ENCODE data around the gene ORAI1.

DNA sequence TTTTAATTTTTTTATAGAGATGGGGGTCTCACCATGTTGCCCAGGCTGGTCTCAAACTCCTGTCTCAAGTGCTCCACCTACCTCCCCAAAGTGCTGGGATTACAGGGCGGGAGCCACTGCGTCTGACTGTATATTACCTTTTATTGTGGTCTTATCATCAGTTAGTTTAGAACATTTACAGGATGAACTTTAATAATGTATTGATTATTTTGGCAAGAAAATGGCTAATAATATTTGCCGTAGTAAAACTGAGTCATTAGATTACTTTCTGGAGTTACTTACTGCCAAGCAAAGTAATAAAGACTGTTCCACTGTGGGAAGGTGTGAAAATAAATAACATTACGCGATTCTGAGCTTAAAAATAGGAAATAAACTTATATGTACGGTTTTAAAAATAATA, 23.6 kb upstream of the ORAI1 start:
- TF ChIP-seq, protein P1, sequence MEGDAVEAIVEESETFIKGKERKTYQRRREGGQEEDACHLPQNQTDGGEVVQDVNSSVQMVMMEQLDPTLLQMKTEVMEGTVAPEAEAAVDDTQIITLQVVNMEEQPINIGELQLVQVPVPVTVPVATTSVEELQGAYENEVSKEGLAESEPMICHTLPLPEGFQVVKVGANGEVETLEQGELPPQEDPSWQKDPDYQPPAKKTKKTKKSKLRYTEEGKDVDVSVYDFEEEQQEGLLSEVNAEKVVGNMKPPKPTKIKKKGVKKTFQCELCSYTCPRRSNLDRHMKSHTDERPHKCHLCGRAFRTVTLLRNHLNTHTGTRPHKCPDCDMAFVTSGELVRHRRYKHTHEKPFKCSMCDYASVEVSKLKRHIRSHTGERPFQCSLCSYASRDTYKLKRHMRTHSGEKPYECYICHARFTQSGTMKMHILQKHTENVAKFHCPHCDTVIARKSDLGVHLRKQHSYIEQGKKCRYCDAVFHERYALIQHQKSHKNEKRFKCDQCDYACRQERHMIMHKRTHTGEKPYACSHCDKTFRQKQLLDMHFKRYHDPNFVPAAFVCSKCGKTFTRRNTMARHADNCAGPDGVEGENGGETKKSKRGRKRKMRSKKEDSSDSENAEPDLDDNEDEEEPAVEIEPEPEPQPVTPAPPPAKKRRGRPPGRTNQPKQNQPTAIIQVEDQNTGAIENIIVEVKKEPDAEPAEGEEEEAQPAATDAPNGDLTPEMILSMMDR (IDR thresholded peaks at IDR 0.05), result no peak
- no peak for TF ChIP-seq ZFX (IDR thresholded peaks at IDR 0.05; ENCODE audit: borderline replicate concordance)
